Heart right ventricle (tissue), 16 donors: ENCODE measurements around the gene CYB5D1. TPM values are rescaled to one million over a fixed set of nuclear protein-coding genes. Genes with fewer than 3 reads are reported as not detected.

Experiments used
- ATAC-seq, 8 donors: fragments of 200-7000 bp; cut with Tn5 transposase; one replicate each; pipeline ENCODE4 v1.9.1; 2020; ENCODE audit warnings: mild to moderate bottlenecking in 8 of 8, moderate library complexity in 8 of 8, moderate number of reproducible peaks in 1 of 8
- DNase-seq, 2 donors: peaks; one replicate each; pipeline ENCODE4 v3.0.0-alpha.2; 2020
- H3K27ac ChIP-seq, 10 donors: fragments of 200-600 bp; sonication (generic) in 2 of 10; one replicate each; pipeline versions ENCODE4 v1.5.0 to v1.8.0; 2020 to 2022; ENCODE audit warnings: mild to moderate bottlenecking in 3 of 10
- H3K27me3 ChIP-seq, 7 donors: fragments of 200-600 bp; one replicate each; pipeline ENCODE4 v1.8.0; 2021 to 2022; ENCODE audit warnings: mild to moderate bottlenecking in 2 of 7
- H3K36me3 ChIP-seq, 9 donors: fragments of 200-600 bp; sonication (generic) in 1 of 9; one replicate each; pipeline versions ENCODE4 v1.5.0 to v1.8.0; 2020 to 2022; ENCODE audit warnings: mild to moderate bottlenecking in 2 of 9
- H3K4me1 ChIP-seq, 9 donors: fragments of 200-600 bp; sonication (generic) in 1 of 9; one replicate each; pipeline versions ENCODE4 v1.5.0 to v1.8.0; 2020 to 2022; ENCODE audit warnings: mild to moderate bottlenecking in 4 of 9
- H3K4me3 ChIP-seq, 10 donors: fragments of 200-600 bp; sonication (generic) in 2 of 10; one replicate each; pipeline versions ENCODE4 v1.5.0 to v1.8.0; 2020 to 2022; ENCODE audit warnings: mild to moderate bottlenecking in 7 of 10, moderate library complexity in 2 of 10
- H3K9me3 ChIP-seq, 11 donors: fragments of 200-600 bp in 10 of 11; sonication (generic) in 2 of 11; one replicate each; pipeline versions ENCODE4 v1.5.0 to v1.8.0; 2013 to 2022; ENCODE audit warnings: mild to moderate bottlenecking in 2 of 11, control low read depth in 1 of 11, moderate library complexity in 1 of 11
- WGBS, 2 donors: extraction: QIAGEN DNeasy Blood & Tissue Kit; methylation state at CpG; one replicate each; pipeline ENCODE4 v1.1.7; 2013; ENCODE audit warnings: inconsistent platforms in 1 of 2; 5-methylcytosine and 5-hydroxymethylcytosine counted together
- intact Hi-C, 10 donors: fragments of 100-400 bp; cut with DNase I; formaldehyde crosslinking; loops; one replicate each; pipeline versions ENCODE4 v1.11.1 to v1.14.2; 2022
- polyA plus RNA-seq, 2 donors: library from polyadenylated mRNA; stranded (reverse); fragments of 200-250 nt; gene quantifications; one replicate each; pipeline ENCODE4 v1.2.3, GENCODE V29; 2013
- total RNA-seq, 10 donors: library from RNA; stranded (reverse); fragmentation: NEBNext Ultra II Directional in 3 of 10; extraction: Animal tissue kit (Norgen Biotek cat#: 25700) in 3 of 10; gene quantifications; one replicate each; pipeline versions ENCODE4 v1.2.1 to v1.2.4, GENCODE V29; 2021 to 2023
- TF ChIP-seq, protein P1 (sequence below), 9 donors: fragments of 200-600 bp; sonication (generic) in 2 of 9; IDR thresholded peaks; one replicate each; pipeline versions ENCODE4 v1.5.0 to v1.8.0; 2021 to 2022; ENCODE audit warnings: antibody characterized with exemption in 9 of 9, mild to moderate bottlenecking in 5 of 9, moderate library complexity in 1 of 9
- donor health status: Arrhythmogenic right ventricular cardiomyopathy.
- donor health status: ischemic (EF 13 %, LVEDD 7.1; RV severe dilation, severe dysfunction).
- donor health status: healthy with polysubstance abuse.
- donor health status: DM: no; HTN: yes; CAD: no.
- donor health status: DM: no; HTN: no; CAD: no.
- donor health status: ischemic (EF 25% LVEDD 6.9; RV normal size, moderate dysfunction).
- donor health status: ischemic (EF 25% LVEDD 5.7; RV mildly dilated, moderate dysfunction).
- donor health status: healthy.
- donor health status: DM: yes; HTN: yes; CAD: no.
- donor health status: Ischemic cardiomyopathy.
- donor health status: ischemic (EF 35%, LVEDD 5.7; RV mildly dilated, moderate dysfunction).
- donor health status: nonischemic (EF 11% LVEDD 7.7; RV severe dilation, severe dysfunction).
- donor health status: DM: yes; HTN: yes; CAD: no.
- donor health status: PGD.
- donor health status: ischemic (EF 29% LVEDD 5.4; RV normal size, mild dysfunction).
- donor health status: nonischemic (EF 23%, LVEDD 6.1; RV moderate dilation, normal function).

CYB5D1 gene
- total and polyA plus RNA-seq, 12 donors: 10.0 to 20.1 (median 15.7) TPM

DNA sequence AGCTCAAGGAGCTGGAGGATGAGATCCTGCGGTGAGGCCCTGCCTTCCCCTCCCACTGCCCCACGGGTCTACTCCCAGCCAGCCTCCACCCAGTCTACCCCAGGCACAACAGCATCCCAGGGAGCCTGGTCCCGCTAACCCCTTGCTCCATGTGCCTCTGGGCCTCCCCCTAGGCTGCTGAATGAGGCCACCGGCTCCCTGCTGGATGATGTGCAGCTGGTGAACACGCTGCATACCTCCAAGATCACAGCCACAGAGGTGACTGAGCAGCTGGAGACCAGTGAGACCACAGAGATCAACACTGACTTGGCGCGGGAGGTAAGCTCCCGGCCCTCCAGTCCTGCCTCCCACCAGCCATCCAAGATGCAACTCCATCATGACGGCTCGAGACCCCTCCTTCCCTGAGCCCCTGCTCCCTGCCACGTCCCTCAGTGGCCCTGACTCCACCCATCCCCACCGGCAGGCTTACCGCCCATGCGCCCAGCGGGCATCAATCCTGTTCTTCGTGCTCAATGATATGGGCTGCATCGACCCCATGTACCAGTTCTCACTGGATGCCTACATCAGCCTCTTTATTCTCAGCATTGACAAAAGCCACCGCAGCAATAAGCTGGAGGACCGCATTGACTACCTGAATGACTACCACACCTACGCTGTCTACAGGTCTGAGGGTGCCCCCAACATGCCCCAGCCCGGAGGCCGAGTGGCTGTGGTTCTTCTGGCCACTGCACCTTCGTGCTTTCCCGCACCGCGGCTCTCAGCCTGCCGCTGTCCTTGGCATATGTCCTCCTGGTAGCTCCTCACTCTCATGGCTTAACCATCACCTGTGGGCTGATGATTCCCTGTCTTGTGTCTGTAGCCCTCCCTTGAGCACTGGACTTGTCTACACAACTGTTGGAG lies 38.8 kb upstream of the CYB5D1 start:
- H3K9me3 ChIP-seq: no peaks in the 10 kb centered on the region
- no peak overlapping the region for H3K4me3 ChIP-seq
- TF ChIP-seq, protein P1, sequence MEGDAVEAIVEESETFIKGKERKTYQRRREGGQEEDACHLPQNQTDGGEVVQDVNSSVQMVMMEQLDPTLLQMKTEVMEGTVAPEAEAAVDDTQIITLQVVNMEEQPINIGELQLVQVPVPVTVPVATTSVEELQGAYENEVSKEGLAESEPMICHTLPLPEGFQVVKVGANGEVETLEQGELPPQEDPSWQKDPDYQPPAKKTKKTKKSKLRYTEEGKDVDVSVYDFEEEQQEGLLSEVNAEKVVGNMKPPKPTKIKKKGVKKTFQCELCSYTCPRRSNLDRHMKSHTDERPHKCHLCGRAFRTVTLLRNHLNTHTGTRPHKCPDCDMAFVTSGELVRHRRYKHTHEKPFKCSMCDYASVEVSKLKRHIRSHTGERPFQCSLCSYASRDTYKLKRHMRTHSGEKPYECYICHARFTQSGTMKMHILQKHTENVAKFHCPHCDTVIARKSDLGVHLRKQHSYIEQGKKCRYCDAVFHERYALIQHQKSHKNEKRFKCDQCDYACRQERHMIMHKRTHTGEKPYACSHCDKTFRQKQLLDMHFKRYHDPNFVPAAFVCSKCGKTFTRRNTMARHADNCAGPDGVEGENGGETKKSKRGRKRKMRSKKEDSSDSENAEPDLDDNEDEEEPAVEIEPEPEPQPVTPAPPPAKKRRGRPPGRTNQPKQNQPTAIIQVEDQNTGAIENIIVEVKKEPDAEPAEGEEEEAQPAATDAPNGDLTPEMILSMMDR (IDR thresholded peaks at IDR 0.05): no peak
- DNase-seq (no peak), ATAC-seq (peak in 1 of 8 donors; percentile 26)
- H3K4me1 ChIP-seq: no peaks in the 10 kb centered on the region
- peaks cover 0 to 14% (median 0%) of the 10 kb centered on the region in 7 donors for H3K27me3 ChIP-seq
- no peak overlapping the region for H3K27ac ChIP-seq
- WGBS, 2 donors: 85 to 87% methylated on average over 27 of the region's 27 CpGs
- no peaks in the 10 kb centered on the region for H3K36me3 ChIP-seq
- intact Hi-C loops: loop anchor here in 1 of 10 donors (10.0 kb wide), 1 partner anchor 74 kb away; no protein-coding TSS in a partner anchor

DNA sequence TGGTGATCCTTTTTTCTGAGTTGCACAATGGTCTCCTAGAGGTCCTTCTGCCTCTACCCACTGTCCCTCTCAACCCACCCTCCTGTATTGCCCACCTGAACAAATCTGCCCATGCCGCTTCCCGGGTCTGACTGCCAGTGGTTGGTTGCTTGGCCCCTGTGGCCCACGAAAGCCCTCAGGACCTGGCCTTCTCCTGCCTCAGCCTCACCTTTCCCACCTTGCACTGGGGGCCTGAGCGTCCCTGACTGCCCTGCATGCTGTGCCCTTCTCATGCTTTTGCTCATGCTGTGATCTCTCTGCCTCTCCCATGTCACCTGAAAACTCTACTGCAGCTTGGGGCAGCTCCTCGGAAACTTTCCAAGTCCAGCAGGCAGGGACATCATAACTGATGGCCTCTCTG lies 37.6 kb upstream of the CYB5D1 start:
- TF ChIP-seq, protein P1 (IDR thresholded peaks at IDR 0.05): no peak
- peaks cover 0 to 10% (median 0%) of the 10 kb centered on the region in 7 donors for H3K27me3 ChIP-seq
- H3K4me1 ChIP-seq: peaks cover 0 to 3% (median 0%) of the 10 kb centered on the region in 9 donors
- H3K4me3 ChIP-seq: no peak overlapping the region
- intact Hi-C loops: loop anchor here in 8 of 10 donors (2.0 to 10.0 kb wide), 9 partner anchors 37 to 172 kb away; partner anchors contain the start of genes CYB5D1 (in 2 of the 8), NAA38 (in 2 of the 8) and TMEM88 (in 2 of the 8)
- H3K36me3 ChIP-seq: no peaks in the 10 kb centered on the region
- H3K27ac ChIP-seq: no peak overlapping the region
- DNase-seq (no peak), ATAC-seq (no peak)
- no peaks in the 10 kb centered on the region for H3K9me3 ChIP-seq
- 83% methylated on average over 5 of the region's 5 CpGs for WGBS, 2 donors

DNA sequence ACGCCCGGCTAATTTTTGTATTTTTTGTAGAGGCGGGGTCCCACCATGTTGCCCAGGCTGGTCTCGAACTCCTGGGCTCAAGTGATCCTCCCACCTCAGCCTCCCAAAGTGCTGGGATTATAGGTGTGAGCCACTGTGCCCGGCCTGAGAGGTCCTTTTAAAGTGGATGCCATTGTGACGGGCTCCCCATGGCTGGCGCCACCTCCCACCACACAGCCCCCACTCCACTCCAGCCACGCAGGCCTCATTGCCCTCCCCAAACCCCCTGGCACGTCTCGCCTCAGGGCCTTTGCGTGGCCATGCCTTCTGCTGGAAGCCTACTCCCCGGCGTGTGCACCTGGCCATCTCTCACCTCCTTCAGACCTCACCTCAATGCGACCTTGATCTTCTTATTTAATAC lies 35.7 kb upstream of the CYB5D1 start:
- Histone ChIP-seq H3K4me3 (no peak overlapping the region), H3K4me1 (peaks cover 0 to 7% (median 0%) of the 10 kb centered on the region in 9 donors), H3K27me3 (peaks cover 0 to 10% (median 0%) of the 10 kb centered on the region in 7 donors), H3K27ac (no peak overlapping the region), H3K9me3 (no peaks in the 10 kb centered on the region), H3K36me3 (no peaks in the 10 kb centered on the region)
- ATAC-seq (peak in 1 of 8 donors; percentile 12), DNase-seq (no peak)
- TF ChIP-seq, protein P1 (IDR thresholded peaks at IDR 0.05): no peak
- WGBS, 2 donors: 75 to 77% methylated on average over 14 of the region's 14 CpGs
- intact Hi-C loops: loop anchor here (1.0 to 10.0 kb wide), 13 partner anchors 29 to 170 kb away; partner anchors contain the start of genes CYB5D1 (in 2 of the 10), NAA38 (in 2 of the 10), TMEM88 (in 2 of the 10) and CHD3 (in 1 of the 10)

DNA sequence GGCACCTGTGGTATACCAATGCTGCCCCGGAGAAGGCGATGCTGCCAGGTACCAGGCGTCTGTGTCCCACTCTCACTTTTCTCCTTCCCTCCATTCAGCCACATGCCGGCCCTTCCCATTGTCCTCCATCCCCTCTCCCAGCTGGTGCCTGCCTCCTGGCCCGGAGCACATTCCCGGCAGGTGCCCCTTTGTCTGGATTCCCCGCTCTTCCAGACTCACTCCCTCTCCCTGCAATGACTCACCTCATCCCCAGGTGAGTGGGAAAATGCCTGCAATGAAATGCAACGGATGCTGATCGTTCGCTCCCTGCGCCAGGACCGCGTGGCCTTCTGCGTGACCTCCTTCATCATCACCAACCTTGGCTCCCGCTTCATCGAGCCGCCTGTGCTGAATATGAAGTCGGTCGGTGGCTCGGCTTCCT lies 34.2 kb upstream of the CYB5D1 start:
- ATAC-seq (no peak), DNase-seq (no peak)
- WGBS, 2 donors: 86 to 90% methylated on average over 20 of the region's 20 CpGs
- H3K36me3 ChIP-seq: no peaks in the 10 kb centered on the region
- H3K27me3 ChIP-seq: peaks cover 0 to 5% (median 0%) of the 10 kb centered on the region in 7 donors
- intact Hi-C loops: loop anchor here (2.0 to 10.0 kb wide), 11 partner anchors 34 to 169 kb away; partner anchors contain the start of genes CYB5D1 (in 2 of the 10), NAA38 (in 2 of the 10), TMEM88 (in 2 of the 10) and CHD3 (in 1 of the 10)
- TF ChIP-seq, protein P1 (IDR thresholded peaks at IDR 0.05): no peak
- no peak overlapping the region for H3K4me3 ChIP-seq
- no peaks in the 10 kb centered on the region for H3K9me3 ChIP-seq
- peaks cover 0 to 7% (median 0%) of the 10 kb centered on the region in 9 donors for H3K4me1 ChIP-seq
- H3K27ac ChIP-seq: no peak overlapping the region
